Measurements from ENCODE around the gene SETD3. TPM values are rescaled to one million over a fixed set of nuclear protein-coding genes. Genes with fewer than 3 reads are reported as not detected.
A peak's percentile ranks its signal among the peaks of the same experiment; 100 is the strongest.

Gene SETD3
- total RNA-seq, 1 experiment from 2014 or later: 90.3 TPM

DNA sequence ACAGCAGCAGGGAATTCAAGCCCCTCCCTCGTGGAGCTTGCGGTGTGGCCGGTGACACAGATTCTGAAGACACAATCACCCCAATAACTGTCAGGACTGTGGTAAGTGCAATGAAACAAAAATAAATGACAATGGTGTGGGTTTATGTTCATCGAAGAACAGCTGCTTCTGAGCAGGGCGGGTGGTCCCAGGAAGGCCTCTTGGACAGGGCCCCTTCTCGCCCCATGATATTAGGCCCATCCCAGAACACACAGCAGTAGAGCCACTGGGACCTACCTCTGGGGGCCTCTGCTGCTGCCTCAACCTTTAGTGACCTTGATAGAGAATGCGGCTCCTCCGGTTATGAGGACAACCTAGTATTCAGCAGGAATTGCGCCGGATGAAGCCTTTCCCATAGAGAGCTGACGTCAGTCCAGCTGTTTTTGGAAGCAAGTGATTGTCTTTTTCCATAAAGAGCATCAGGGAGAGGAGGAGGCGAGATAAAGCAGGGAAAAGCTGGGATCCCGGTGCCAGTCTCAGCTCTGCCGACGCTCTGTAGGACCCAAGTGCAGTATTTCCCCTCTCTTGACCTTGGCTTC, 124.5 kb downstream of the SETD3 start:
- no peaks in the 10 kb centered on the region for H3K79me2 ChIP-seq (ENCODE audit: low read length)
- H4K20me1 ChIP-seq (ENCODE audit: insufficient read depth, low read depth, low read length): no peaks in the 10 kb centered on the region
- H3K4me3 ChIP-seq (ENCODE audit: low read length): no peak overlapping the region
- no peak overlapping the region for H3K27ac ChIP-seq (ENCODE audit: low read length)
- H3K9me3 ChIP-seq (ENCODE audit: low read length): no peaks in the 10 kb centered on the region
- no peaks in the 10 kb centered on the region for H3K36me3 ChIP-seq (ENCODE audit: insufficient read depth, low read length)
- H3K4me2 ChIP-seq (ENCODE audit: low read depth, low read length, poor library complexity, severe bottlenecking): no peak overlapping the region
- no peaks in the 10 kb centered on the region for H3K27me3 ChIP-seq (ENCODE audit: low read length)
- peaks cover 11% of the 10 kb centered on the region for H3K4me1 ChIP-seq (ENCODE audit: low read length)
- no peak overlapping the region for H2AFZ ChIP-seq (ENCODE audit: low read length)
- no peaks in the 10 kb centered on the region for H3K9me2 ChIP-seq (replicated peaks; ENCODE audit: insufficient read depth, low read length)
- no peak for DNase-seq
- no peak overlapping the region for H3K9ac ChIP-seq (ENCODE audit: low read length)

GRCh38 chr14:99354166-99354875, 126.3 kb downstream of the SETD3 start:
- Histone ChIP-seq H3K27ac (ENCODE audit: low read length) (no peak overlapping the region), H2AFZ (ENCODE audit: low read length) (no peak overlapping the region), H3K27me3 (ENCODE audit: low read length) (no peaks in the 10 kb centered on the region), H3K4me3 (ENCODE audit: low read length) (no peak overlapping the region), H3K9me3 (ENCODE audit: low read length) (no peaks in the 10 kb centered on the region), H3K79me2 (ENCODE audit: low read length) (no peaks in the 10 kb centered on the region), H3K9me2 (replicated peaks; ENCODE audit: insufficient read depth, low read length) (no peaks in the 10 kb centered on the region), H3K36me3 (ENCODE audit: insufficient read depth, low read length) (no peaks in the 10 kb centered on the region), H3K9ac (ENCODE audit: low read length) (no peak overlapping the region), H3K4me2 (ENCODE audit: low read depth, low read length, poor library complexity, severe bottlenecking) (no peak overlapping the region), H4K20me1 (ENCODE audit: insufficient read depth, low read depth, low read length) (no peaks in the 10 kb centered on the region), H3K4me1 (ENCODE audit: low read length) (peaks cover 11% of the 10 kb centered on the region)
- DNase-seq: peak; percentile 55

DNA sequence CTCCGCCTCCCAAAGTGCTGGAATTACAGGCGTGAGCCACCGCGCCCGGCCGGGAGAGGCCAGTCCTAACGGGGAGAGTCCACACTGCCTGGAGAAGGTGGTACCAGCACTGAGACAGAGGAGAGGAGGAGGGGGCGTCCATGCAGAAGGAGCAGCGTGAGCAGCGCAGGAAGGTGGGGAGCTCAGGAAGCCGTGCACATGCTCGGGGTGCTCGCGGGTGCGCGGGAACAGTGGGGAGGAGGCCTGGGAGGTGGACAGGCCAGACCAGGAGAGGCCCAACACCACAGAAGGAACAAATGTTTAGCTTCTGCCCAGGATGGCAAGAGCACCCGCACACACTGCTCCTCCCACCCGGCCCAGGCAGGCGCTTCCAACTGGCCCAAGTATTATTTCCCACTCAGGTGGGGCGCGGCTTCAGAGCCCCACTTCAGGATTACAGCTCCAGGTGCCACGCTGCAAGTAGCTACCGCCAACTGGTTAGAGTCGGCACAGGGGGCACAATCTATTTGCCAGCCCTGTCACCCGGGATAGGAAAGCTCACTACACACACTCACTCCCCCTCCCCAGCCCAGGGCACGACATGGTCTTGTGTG, 127.9 kb downstream of the SETD3 start:
- Histone ChIP-seq H3K9ac (ENCODE audit: low read length) (no peak overlapping the region), H3K27ac (ENCODE audit: low read length) (no peak overlapping the region), H3K4me3 (ENCODE audit: low read length) (no peak overlapping the region), H3K4me1 (ENCODE audit: low read length) (peaks cover 11% of the 10 kb centered on the region), H3K79me2 (ENCODE audit: low read length) (no peaks in the 10 kb centered on the region), H3K9me3 (ENCODE audit: low read length) (no peaks in the 10 kb centered on the region), H3K9me2 (replicated peaks; ENCODE audit: insufficient read depth, low read length) (no peaks in the 10 kb centered on the region), H3K36me3 (ENCODE audit: insufficient read depth, low read length) (no peaks in the 10 kb centered on the region), H2AFZ (ENCODE audit: low read length) (no peak overlapping the region), H4K20me1 (ENCODE audit: insufficient read depth, low read depth, low read length) (no peaks in the 10 kb centered on the region), H3K27me3 (ENCODE audit: low read length) (no peaks in the 10 kb centered on the region), H3K4me2 (ENCODE audit: low read depth, low read length, poor library complexity, severe bottlenecking) (no peak overlapping the region)
- no peak for DNase-seq

DNA sequence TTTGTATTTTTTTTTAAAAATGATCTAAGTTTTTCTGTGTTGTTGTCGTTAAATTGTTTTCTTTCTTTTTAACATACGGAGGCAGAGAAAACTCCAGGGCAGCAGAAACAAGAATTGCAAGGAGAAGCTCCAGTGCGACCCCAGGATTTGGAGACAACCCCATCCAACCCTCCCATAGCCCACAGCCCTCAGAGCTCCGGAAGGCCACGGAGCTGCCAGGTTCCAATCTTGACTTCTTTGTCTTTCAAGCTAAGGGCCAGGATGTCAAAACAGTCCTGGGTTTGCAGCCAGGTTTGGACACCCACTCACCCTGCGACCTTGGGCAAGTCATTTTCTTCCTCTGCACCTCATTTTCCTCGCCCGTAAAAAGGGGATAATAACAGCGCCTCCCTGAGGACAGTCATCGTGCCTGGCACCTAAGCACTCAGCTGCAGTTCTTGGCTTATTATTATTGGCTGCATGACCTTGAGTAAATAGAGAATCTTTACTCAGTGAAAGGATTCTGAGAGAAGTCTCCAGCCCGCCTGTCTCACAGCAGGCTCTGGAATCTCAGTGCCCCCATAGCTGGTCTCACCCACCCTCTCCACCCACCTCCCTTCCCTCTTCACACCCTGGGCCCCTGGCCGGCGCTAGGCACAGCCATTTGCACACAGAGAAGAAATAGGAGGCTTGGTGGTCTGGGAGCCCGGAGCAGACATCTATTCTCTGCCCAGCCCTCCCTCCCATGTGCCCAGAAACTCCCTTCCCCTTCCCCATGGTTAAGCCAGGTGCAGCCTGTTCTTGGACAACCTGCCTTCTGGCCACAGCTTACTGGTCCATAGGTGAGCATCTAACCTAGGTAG, 129.3 kb downstream of the SETD3 start:
- Histone ChIP-seq H3K4me3 (ENCODE audit: low read length) (no peak overlapping the region), H3K9me3 (ENCODE audit: low read length) (no peaks in the 10 kb centered on the region), H3K4me1 (ENCODE audit: low read length) (peaks cover 11% of the 10 kb centered on the region), H3K9ac (ENCODE audit: low read length) (no peak overlapping the region), H3K4me2 (ENCODE audit: low read depth, low read length, poor library complexity, severe bottlenecking) (no peak overlapping the region), H3K27ac (ENCODE audit: low read length) (no peak overlapping the region), H3K9me2 (replicated peaks; ENCODE audit: insufficient read depth, low read length) (no peaks in the 10 kb centered on the region), H3K79me2 (ENCODE audit: low read length) (no peaks in the 10 kb centered on the region), H3K36me3 (ENCODE audit: insufficient read depth, low read length) (no peaks in the 10 kb centered on the region), H2AFZ (ENCODE audit: low read length) (no peak overlapping the region), H3K27me3 (ENCODE audit: low read length) (no peaks in the 10 kb centered on the region), H4K20me1 (ENCODE audit: insufficient read depth, low read depth, low read length) (no peaks in the 10 kb centered on the region)
- peak; percentile 71 for DNase-seq

DNA sequence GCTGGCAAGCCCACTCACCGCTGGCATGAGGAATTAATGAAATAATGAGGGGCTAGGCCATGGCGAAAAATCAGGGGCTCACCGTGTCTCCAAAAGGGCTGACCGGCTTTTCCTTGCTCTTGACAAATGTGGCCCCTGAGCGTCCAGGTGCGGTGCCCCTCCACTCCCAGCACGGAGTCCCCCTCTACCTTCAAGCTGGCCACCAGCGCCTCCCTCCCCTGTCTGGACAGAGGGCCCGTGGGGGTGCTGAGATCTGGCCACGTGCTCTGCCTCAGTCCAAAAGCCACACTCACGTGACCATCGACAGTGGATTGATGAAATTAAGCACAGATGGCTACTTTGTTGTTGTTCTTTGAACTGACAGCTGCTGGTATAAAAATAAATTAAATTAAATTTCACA, 129.9 kb downstream of the SETD3 start:
- H2AFZ ChIP-seq (ENCODE audit: low read length): no peak overlapping the region
- no peak for DNase-seq
- no peak overlapping the region for H3K4me3 ChIP-seq (ENCODE audit: low read length)
- no peak overlapping the region for H3K4me2 ChIP-seq (ENCODE audit: low read depth, low read length, poor library complexity, severe bottlenecking)
- H3K9ac ChIP-seq (ENCODE audit: low read length): no peak overlapping the region
- H3K27me3 ChIP-seq (ENCODE audit: low read length): no peaks in the 10 kb centered on the region
- peaks cover 11% of the 10 kb centered on the region for H3K4me1 ChIP-seq (ENCODE audit: low read length)
- H4K20me1 ChIP-seq (ENCODE audit: insufficient read depth, low read depth, low read length): no peaks in the 10 kb centered on the region
- H3K27ac ChIP-seq (ENCODE audit: low read length): no peak overlapping the region
- H3K79me2 ChIP-seq (ENCODE audit: low read length): no peaks in the 10 kb centered on the region
- no peaks in the 10 kb centered on the region for H3K36me3 ChIP-seq (ENCODE audit: insufficient read depth, low read length)
- H3K9me2 ChIP-seq (replicated peaks; ENCODE audit: insufficient read depth, low read length): no peaks in the 10 kb centered on the region
- H3K9me3 ChIP-seq (ENCODE audit: low read length): no peaks in the 10 kb centered on the region

DNA sequence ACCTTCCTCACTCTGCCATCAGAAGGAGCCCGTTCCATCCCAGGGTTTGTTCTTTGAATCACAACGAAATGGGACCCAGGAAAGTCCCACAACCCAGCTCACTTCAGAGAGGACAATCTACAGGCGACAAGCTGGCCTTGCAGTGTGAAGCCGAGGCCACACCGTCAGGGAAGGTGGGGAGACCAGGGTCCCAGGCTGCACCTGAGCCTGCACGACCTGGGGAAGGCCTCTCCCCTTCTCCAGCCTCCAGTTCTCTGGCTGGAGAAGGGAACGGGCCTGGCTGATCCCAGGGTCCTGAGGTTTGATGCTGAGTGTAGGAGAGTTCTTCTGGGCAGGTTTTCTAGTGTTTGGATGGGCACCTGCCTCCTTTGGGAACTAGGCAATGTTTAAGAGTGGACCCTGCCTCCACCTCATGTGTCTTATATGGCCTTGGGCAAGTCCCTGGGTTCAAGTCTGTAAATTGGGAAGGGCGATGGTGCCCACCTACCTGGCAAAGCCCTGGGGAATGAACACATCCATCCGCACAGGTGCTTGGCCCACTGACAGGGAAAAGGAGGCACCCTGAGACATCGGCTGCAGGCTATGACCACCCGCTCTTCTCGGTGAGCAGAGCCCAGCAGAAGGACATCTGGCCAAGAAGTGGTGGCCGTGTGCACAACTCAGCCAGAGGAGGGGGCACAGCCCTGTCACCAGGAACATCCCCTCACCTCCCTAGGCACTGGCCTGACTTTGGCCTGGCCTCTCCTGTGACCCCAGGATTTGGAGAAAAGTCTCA, 130.8 kb downstream of the SETD3 start:
- Histone ChIP-seq H3K4me2 (ENCODE audit: low read depth, low read length, poor library complexity, severe bottlenecking) (no peak overlapping the region), H3K36me3 (ENCODE audit: insufficient read depth, low read length) (no peaks in the 10 kb centered on the region), H3K9me3 (ENCODE audit: low read length) (no peaks in the 10 kb centered on the region), H3K9me2 (replicated peaks; ENCODE audit: insufficient read depth, low read length) (no peaks in the 10 kb centered on the region), H2AFZ (ENCODE audit: low read length) (no peak overlapping the region), H3K79me2 (ENCODE audit: low read length) (no peaks in the 10 kb centered on the region), H3K4me1 (ENCODE audit: low read length) (peaks cover 11% of the 10 kb centered on the region), H3K27me3 (ENCODE audit: low read length) (no peaks in the 10 kb centered on the region), H3K9ac (ENCODE audit: low read length) (no peak overlapping the region), H3K27ac (ENCODE audit: low read length) (no peak overlapping the region), H3K4me3 (ENCODE audit: low read length) (no peak overlapping the region), H4K20me1 (ENCODE audit: insufficient read depth, low read depth, low read length) (no peaks in the 10 kb centered on the region)
- no peak for DNase-seq

DNA sequence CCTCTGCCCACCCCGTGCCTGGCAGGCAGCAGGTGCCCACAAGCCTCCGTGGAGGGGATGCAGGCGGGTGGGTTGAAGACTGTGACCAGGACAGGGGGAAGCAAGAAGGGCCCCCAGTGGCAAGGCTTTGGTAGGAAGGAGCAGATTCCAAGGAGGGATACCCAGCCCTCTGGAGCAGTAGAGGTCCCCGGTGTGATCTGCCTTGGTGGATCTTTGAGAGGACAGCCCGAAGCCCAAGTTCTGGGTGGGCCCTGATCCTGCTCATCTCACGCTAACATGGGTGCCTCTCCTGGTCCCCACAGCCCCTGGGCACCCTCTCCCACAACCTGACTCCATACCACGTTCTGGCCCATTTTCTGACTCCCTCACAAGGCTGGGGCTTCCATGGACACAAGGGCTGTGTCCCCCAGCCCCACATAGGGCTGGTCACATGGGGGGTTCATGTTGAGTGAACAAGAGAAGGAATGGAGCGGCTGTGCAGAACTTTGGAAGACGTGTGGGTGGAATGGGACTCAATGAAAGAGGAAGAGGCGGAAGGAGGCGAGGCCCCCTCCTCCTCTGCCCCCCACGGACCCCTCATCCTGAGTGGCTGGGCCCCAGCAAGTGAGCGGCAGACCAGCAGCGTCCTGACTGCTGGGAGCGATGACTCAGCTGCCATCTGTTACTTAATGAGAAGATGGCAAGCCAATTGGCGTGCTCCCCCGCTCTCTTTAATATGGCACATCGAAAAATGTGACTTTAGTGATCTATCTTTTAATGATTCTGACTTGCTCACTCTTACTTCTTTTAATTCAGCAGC, 131.6 kb downstream of the SETD3 start:
- Histone ChIP-seq H3K4me2 (ENCODE audit: low read depth, low read length, poor library complexity, severe bottlenecking) (no peak overlapping the region), H4K20me1 (ENCODE audit: insufficient read depth, low read depth, low read length) (no peaks in the 10 kb centered on the region), H3K27ac (ENCODE audit: low read length) (no peak overlapping the region), H3K79me2 (ENCODE audit: low read length) (no peaks in the 10 kb centered on the region), H3K9me3 (ENCODE audit: low read length) (no peaks in the 10 kb centered on the region), H3K27me3 (ENCODE audit: low read length) (no peaks in the 10 kb centered on the region), H3K4me1 (ENCODE audit: low read length) (peaks cover 4% of the 10 kb centered on the region), H3K9me2 (replicated peaks; ENCODE audit: insufficient read depth, low read length) (no peaks in the 10 kb centered on the region), H3K9ac (ENCODE audit: low read length) (no peak overlapping the region), H3K36me3 (ENCODE audit: insufficient read depth, low read length) (no peaks in the 10 kb centered on the region), H2AFZ (ENCODE audit: low read length) (no peak overlapping the region), H3K4me3 (ENCODE audit: low read length) (no peak overlapping the region)
- no peak for DNase-seq

Measured in Karpas-422 (cell line).